Measurements from ENCODE around the gene UBXN1.

DNA sequence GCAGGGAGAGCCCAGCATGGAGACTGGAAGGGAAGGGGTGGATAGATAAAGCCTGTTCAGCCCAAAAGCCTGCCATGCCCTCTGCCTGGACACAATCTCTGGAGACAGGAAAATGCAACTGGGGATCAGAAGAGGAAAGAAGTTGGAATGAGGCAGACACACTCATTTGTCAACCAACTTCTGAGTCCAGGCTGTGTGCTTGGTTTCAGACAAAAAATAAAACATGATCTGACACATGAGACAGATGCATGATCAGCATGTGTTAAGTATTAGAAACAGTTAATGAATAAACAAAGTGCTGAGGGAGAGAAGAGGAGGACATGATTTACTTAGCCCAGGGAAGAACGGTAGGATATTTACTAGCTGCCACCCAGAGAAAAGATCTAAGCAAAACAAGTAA, 9.6 kb upstream of the UBXN1 start:
- TF ChIP-seq, protein P1, sequence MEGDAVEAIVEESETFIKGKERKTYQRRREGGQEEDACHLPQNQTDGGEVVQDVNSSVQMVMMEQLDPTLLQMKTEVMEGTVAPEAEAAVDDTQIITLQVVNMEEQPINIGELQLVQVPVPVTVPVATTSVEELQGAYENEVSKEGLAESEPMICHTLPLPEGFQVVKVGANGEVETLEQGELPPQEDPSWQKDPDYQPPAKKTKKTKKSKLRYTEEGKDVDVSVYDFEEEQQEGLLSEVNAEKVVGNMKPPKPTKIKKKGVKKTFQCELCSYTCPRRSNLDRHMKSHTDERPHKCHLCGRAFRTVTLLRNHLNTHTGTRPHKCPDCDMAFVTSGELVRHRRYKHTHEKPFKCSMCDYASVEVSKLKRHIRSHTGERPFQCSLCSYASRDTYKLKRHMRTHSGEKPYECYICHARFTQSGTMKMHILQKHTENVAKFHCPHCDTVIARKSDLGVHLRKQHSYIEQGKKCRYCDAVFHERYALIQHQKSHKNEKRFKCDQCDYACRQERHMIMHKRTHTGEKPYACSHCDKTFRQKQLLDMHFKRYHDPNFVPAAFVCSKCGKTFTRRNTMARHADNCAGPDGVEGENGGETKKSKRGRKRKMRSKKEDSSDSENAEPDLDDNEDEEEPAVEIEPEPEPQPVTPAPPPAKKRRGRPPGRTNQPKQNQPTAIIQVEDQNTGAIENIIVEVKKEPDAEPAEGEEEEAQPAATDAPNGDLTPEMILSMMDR (IDR thresholded peaks at IDR 0.05): no peak
- TF ChIP-seq POLR2A (IDR thresholded peaks at IDR 0.05): no peak

Data from thyroid gland (tissue), 4 donors.